ENCODE results near the gene FCN3. TPM values are rescaled to one million over a fixed set of nuclear protein-coding genes. Genes with fewer than 3 reads are reported as not detected.
A peak's percentile ranks its signal among the peaks of the same experiment; 100 is the strongest.

FCN3 gene
- total RNA-seq, 1 donor from 2014 or later, result 13.2 TPM

DNA sequence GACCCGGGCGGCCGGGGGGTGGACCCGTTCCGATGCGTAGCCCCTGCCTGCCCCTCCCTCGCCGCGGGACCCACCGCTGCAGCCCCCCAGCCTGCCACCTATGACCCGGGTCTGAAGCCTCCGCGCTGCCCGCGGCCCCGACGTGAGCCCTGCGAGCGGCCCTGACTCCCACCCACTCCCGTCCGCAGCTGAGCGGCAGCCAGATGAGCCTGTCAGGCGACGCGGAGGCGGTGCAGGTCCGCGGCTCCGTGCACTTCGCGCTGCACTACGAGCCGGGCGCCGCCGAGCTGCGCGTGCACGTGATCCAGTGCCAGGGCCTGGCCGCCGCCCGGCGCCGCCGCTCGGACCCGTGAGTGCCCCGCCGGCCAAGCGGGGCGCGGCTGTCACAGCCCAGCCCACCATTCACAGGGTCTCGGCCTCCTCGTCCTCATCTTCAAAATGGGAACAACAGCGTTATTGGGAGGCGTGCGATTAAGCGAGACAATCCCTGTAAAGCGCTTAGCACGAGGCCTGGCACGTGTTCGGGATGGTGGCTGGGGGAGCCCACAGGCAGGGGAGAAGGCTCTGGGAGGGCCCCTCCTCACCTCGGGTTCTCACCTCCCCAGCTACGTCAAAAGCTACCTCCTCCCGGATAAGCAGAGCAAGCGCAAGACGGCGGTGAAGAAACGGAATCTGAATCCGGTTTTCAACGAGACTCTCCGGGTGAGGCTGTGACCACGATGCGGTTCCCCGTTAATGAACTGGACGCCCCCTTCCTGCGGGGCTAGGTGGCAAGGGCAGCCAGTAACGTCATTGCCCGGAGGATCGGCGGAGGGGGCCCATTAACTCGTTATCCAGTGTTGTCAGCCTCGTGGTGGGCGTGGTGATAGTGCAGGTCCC, 24.6 kb downstream of the FCN3 start:
- intact Hi-C loops (cut with DNase I), result loop anchor here (10.0 kb wide), 1 partner anchor 115 kb away; the partner anchor contains the start of gene WDTC1
- peak overlapping the region; percentile 51 to 66 for H3K4me3 ChIP-seq
- peak in 1 of 2 donors; percentile 75 for DNase-seq (ENCODE audit: low spot score in 2 of 2)
- peaks cover 19% of the 10 kb centered on the region in 2 donors for H3K36me3 ChIP-seq
- H3K9me3 ChIP-seq, result no peaks in the 10 kb centered on the region
- no peak for TF ChIP-seq CTCF (IDR thresholded peaks at IDR 0.05)
- peaks cover 9 to 23% of the 10 kb centered on the region in 2 donors for H3K4me1 ChIP-seq
- no peak overlapping the region for H3K27ac ChIP-seq
- H3K27me3 ChIP-seq, result peaks cover 5% of the 10 kb centered on the region

DNA sequence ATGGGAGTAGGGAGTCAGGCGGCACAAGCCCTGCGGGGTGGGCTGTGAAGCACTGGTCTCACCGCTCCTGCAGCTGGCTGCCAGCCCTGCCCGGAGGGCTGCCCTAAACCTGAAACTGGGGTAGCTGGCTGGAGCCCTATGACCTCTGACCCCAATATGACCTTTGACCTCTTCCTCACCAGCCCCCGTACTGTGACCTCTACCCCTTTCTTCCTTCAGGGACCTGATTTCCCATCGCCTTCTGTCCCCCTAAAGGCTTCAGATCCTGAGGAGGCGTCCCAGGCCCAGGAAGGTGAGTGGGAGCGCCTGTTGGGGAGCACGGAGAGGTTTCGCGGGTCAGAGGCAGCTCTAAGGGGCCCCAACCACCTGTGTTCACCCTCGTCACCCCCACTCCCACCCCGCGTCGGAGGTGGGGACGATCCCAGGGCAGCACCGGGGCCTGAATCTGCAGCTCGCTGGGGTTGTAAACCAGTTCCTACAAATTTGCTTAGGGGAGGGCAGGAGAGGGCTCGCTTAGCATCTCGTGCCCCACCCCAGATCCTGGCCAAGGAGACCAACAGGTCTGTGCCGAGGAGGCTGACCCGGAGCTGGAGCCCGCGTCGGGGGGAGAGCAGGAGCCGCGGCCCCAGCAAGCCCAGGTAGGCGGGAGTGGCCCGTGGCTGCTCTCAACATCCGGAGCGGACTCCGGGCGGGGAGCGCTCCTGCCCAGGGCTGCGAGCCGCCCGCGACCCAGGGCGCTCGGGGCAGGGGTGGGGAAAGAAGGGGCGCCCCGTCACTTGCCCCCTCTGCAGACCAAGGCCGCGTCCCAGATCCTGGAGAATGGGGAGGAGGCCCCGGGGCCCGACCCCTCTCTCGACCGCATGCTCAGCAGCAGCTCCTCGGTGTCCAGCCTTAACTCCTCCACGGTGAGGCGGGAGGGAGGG, 25.5 kb downstream of the FCN3 start:
- DNase-seq (ENCODE audit: low spot score in 2 of 2), result no peak
- Histone ChIP-seq H3K4me1 (peaks cover 9 to 23% of the 10 kb centered on the region in 2 donors), H3K36me3 (peaks cover 10 to 12% of the 10 kb centered on the region in 2 donors), H3K27me3 (peaks cover 5% of the 10 kb centered on the region), H3K27ac (no peak overlapping the region), H3K4me3 (peak overlapping the region; percentile 51 to 66), H3K9me3 (no peaks in the 10 kb centered on the region)
- intact Hi-C loops (cut with DNase I), result no loop called here
- TF ChIP-seq CTCF (IDR thresholded peaks at IDR 0.05), result no peak

DNA sequence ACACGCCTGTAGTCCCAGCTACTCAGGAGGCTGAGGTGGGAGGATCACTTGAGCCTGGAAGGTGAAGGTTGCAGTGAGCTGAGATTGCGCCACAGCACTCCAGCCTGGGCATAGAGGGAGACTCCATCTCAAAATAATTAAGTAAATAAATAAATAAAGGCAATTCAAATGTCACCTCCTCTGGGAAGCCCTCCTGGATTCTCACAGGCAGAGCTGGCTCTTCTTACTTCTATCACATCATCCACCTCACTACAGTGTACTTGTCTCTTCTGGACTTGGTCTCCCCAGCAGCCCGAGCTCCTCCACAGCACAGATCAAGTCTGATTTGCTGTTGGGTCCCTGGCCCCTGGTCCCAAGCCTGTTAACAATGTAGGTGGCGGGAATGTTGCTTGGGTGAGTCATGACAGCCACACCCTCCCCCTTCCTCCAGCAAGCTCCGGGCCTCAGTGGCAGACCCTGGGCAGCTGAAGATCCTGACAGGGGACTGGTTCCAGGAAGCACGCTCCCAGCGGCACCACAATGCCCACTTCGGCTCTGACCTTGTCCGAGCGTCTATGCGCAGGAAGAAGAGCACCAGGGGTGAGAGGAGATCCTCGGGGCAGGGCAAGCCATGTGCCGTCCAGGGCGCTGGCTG, 27.5 kb downstream of the FCN3 start:
- Histone ChIP-seq H3K36me3 (no peaks in the 10 kb centered on the region), H3K9me3 (no peaks in the 10 kb centered on the region), H3K4me1 (peaks cover 9 to 23% of the 10 kb centered on the region in 2 donors), H3K4me3 (no peak overlapping the region), H3K27me3 (peaks cover 5% of the 10 kb centered on the region), H3K27ac (no peak overlapping the region)
- intact Hi-C loops (cut with DNase I), result no loop called here
- TF ChIP-seq CTCF (IDR thresholded peaks at IDR 0.05), result no peak
- DNase-seq (ENCODE audit: low spot score in 2 of 2), result no peak

- TF ChIP-seq CTCF (IDR thresholded peaks at IDR 0.05), result no peak
These were observed 28.3 kb downstream of the FCN3 start for GRCh38 chr1:27346357-27346756.

DNA sequence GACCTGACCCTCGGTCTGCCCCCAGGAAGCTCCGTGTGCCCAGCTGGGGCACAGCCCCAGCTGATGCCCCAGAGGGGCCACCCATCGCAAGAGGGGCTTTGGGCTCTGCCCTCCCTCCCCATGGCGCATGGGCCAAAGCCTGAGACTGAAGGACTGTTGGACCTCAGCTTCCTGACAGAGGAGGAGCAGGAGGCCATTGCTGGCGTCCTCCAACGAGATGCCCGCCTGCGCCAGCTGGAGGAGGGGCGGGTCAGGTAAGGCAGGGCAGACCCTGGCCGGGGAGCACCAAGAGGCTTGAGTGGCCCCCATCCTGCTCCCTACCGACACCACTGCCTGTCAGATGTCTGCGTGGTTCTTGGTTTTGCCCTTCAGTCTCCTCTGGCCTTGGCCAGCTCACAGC, 29.4 kb downstream of the FCN3 start:
- Histone ChIP-seq H3K9me3 (no peaks in the 10 kb centered on the region), H3K4me3 (no peak overlapping the region), H3K36me3 (no peaks in the 10 kb centered on the region), H3K27me3 (peaks cover 5% of the 10 kb centered on the region), H3K27ac (no peak overlapping the region), H3K4me1 (peaks cover 9 to 14% of the 10 kb centered on the region in 2 donors)
- no peak for TF ChIP-seq CTCF (IDR thresholded peaks at IDR 0.05)
- intact Hi-C loops (cut with DNase I), result no loop called here
- no peak for DNase-seq (ENCODE audit: low spot score in 2 of 2)

More at GRCh38 chr1:27346357-27346756, 28.3 kb downstream of the FCN3 start:
- Histone ChIP-seq H3K4me3 (no peak overlapping the region), H3K27ac (no peak overlapping the region), H3K4me1 (peaks cover 9 to 23% of the 10 kb centered on the region in 2 donors), H3K9me3 (no peaks in the 10 kb centered on the region), H3K36me3 (no peaks in the 10 kb centered on the region), H3K27me3 (peaks cover 5% of the 10 kb centered on the region)
- intact Hi-C loops (cut with DNase I), result no loop called here
- no peak for DNase-seq (ENCODE audit: low spot score in 2 of 2)
